Globus pallidus (tissue), 1 donor: ENCODE results near the gene TAF13.

ENCODE experiments used
- DNase-seq: peaks from one replicate; pipeline ENCODE4 v3.0.0-alpha.2; 2015; ENCODE audit warnings: low spot score

TAF13 gene

GRCh38 chr1:109075531-109076490 is at the start of gene TAF13:
Gene TAF13 (minus strand): TSS chr1:109076003. CDS start chr1:109075947, 56 bp downstream.
- DNase-seq = peak; percentile 94

- DNase-seq = no peak
Measured at GRCh38 chr1:109120356-109120755, 44.6 kb upstream of the TAF13 start.

GRCh38 chr1:109118089-109118488 is 42.3 kb upstream of the TAF13 start:
- no peak for DNase-seq

- no peak for DNase-seq
Measured at GRCh38 chr1:109116286-109116685, 40.5 kb upstream of the TAF13 start.

- no peak for DNase-seq
Measured at GRCh38 chr1:109115685-109116084, 39.9 kb upstream of the TAF13 start.

- DNase-seq = no peak
Measured at GRCh38 chr1:109114342-109114674, 38.5 kb upstream of the TAF13 start.

- DNase-seq = peak; percentile 46
Measured at GRCh38 chr1:109113590-109114341, 38.0 kb upstream of the TAF13 start, which contains the start of gene ELAPOR1. Gene ELAPOR1 (plus strand): TSS chr1:109114115. CDS start chr1:109114184, 69 bp downstream.

GRCh38 chr1:109112652-109113285 is 37.0 kb upstream of the TAF13 start:
- peak; percentile 90 for DNase-seq

- peak; percentile 76 for DNase-seq
Measured at GRCh38 chr1:109112056-109112651, 36.4 kb upstream of the TAF13 start.

GRCh38 chr1:109111386-109112055 is 35.7 kb upstream of the TAF13 start:
- no peak for DNase-seq

- DNase-seq = no peak
Measured at GRCh38 chr1:109109906-109110305, 34.1 kb upstream of the TAF13 start.

GRCh38 chr1:109107785-109108184 is 32.0 kb upstream of the TAF13 start:
- DNase-seq = no peak

- no peak for DNase-seq
Measured at GRCh38 chr1:109105881-109106280, 30.1 kb upstream of the TAF13 start.

- no peak for DNase-seq
Measured at GRCh38 chr1:109104364-109105151, 28.8 kb upstream of the TAF13 start.

GRCh38 chr1:109099938-109100773 is 24.4 kb upstream of the TAF13 start:
- peak; percentile 96 for DNase-seq

GRCh38 chr1:109096120-109096519 is 20.3 kb upstream of the TAF13 start:
- no peak for DNase-seq

- DNase-seq = no peak
Measured at GRCh38 chr1:109095631-109096030, 19.8 kb upstream of the TAF13 start.

- DNase-seq = no peak
Measured at GRCh38 chr1:109094871-109095270, 19.1 kb upstream of the TAF13 start.

GRCh38 chr1:109094377-109094803 is 18.6 kb upstream of the TAF13 start:
- no peak for DNase-seq

- no peak for DNase-seq
Measured at GRCh38 chr1:109091839-109092193, 16.0 kb upstream of the TAF13 start.
